GM19455 (cell line): ENCODE measurements around the gene CMSS1.

ENCODE experiments used
- ATAC-seq: cut with Tn5 transposase; IDR thresholded peaks from one replicate; pipeline ENCODE4 v1.9.1; 2021; ENCODE audit not compliant: unreplicated experiment

CMSS1 gene

GRCh38 chr3:99982650-99983049 lies 165.0 kb downstream of the CMSS1 start:
- no peak for ATAC-seq

GRCh38 chr3:99984139-99984538 lies 166.5 kb downstream of the CMSS1 start:
- ATAC-seq, result no peak

DNA sequence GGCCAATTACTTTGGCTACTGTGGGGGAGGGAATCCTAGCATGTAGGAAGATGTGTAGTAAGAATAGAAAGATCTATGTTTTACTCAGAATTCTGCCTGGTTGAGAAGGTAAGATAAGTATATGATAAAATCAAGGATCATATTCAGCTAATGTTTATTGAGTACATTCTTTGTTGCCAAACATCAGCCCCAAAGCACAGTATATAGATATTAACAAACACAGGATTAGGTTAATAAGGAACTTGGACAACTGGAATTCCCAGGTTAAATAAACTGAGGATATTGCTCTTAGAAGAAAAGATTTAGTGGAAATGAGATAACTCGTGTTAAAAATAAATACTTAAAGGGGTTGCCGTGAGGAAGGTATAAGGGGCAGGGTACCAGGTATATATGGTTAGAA lies 167.0 kb downstream of the CMSS1 start:
- ATAC-seq, result no peak

GRCh38 chr3:99990179-99990578 lies 172.5 kb downstream of the CMSS1 start:
- no peak for ATAC-seq

DNA sequence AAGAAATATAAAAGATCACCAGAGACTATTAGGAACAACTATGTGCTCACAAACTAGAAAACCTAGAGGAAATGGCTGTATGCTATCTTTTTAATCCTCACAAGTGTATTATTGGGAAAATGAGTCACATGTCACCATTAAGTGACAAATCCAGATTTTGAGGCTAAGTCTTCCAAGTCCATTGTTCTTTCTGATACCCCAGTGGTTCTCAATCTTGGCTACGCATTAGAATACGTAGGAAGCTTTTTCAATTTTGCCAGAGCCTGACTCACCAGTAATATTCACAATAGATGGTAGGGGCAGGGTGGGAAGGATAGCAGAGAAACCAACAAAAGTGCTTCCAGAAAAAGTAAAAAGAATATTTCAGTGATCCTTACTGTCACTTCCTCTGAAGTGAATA lies 179.6 kb downstream of the CMSS1 start:
- ATAC-seq, result no peak

GRCh38 chr3:99999536-99999935 lies 181.9 kb downstream of the CMSS1 start:
- ATAC-seq, result no peak

GRCh38 chr3:100001083-100001482 lies 183.4 kb downstream of the CMSS1 start:
- ATAC-seq, result no peak

GRCh38 chr3:100001526-100002270 lies 184.0 kb downstream of the CMSS1 start:
- ATAC-seq, result no peak

GRCh38 chr3:100002599-100003350 lies 185.1 kb downstream of the CMSS1 start:
- no peak for ATAC-seq

GRCh38 chr3:100003609-100004503 lies 186.2 kb downstream of the CMSS1 start:
- ATAC-seq, result no peak

DNA sequence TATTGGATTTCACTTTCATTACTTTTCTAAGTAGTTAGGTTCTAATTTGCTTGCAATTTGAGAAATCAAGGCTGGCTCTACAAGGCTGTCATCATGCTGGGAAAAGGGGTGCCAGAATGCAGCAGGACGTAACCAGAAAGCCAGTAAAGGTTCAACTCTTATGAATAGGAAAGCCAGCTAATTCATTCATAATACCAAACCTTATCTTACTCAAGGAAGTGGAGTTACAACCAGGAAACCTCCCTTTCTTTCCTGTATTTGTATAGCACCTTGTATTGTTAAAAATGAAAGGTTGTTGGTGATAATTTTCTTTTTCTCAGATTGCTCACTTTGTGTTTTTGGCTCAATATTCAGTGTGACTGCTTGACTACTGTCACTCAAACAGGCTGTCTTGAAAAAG lies 187.3 kb downstream of the CMSS1 start:
- ATAC-seq, result no peak

DNA sequence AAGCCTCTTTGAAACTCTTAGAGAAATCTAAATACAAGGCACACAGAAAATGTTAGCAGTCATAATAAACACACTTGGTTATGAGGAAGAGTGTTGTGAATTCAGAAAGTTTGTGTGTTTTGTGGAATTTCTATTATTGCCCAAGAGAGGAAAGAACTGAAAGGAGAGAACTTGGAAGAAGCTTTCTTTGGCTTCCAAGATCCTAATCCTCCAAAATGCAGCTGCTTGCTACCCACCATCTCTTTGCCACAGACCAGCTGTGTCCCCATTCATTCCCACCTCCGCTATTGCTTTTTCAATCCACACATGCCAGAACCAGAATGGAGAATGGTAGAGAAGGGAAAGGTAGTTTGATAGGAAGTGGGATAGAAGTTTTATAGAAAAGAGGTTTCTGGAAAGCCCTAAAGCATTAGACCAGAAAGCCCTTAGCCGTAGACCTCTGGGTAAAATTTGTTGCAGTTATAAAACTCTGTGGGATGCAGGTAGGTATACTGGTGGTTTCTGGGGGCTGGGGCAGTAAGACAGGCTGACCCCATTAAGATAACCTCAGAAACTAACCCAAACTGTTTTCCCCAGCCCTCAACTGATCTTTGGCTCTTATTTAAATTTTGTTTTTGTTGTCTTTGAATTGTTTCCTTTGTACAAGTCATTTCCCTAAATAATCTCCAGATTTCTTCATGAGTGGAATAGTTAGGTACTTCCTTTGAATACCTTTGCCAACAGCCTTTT lies 188.2 kb downstream of the CMSS1 start:
- no peak for ATAC-seq

DNA sequence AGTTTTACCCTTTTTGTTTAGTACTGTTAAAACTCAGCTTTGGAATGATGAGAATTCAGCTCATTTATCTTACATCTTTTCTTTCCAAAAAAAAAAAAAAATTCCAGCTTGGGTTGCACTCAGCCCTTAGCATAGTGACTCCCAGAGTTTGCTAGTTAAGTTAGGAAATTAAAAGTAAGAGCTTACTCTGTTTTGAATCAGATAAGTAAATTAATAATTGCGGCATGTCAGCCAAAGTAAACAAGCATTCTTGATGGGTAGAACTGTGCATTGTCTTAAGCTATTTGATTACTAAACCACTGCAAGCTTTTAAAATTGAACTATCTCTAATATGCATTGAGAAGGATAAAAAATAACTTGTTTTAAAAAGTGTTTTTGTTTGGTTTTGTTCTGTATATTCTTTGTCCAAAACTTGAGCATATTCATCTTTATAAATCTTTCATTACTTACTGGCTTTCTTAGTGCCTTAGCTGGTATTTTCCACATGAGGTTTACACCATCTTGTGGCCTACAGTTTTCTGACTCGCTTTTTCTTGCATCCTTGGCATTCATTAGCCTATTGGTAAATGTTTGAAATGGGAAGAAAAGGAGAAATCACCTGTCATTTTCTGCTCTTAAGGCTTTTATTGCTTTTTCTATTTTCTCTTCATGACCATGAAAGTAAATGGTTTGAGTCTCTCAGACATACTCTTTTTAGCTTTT lies 189.1 kb downstream of the CMSS1 start:
- no peak for ATAC-seq

DNA sequence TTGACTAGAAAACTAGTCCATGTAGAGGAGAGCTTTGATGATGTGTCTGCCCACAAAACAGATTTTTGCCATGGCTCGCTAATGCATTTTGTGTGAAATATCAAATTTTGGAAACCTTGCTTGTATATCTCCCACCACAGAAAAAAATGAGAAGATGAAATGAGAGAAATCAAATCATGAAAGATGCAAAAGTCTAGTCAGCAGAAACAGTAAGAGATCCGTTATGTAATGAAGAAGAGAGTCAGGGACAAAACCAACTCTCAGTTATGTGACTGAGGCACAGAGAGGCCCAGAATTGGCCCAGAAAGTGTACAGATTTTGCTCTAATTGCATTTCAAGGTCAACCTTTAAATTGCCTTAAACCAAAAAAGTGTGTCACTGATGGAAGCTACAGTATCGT lies 189.7 kb downstream of the CMSS1 start:
- ATAC-seq, result no peak

DNA sequence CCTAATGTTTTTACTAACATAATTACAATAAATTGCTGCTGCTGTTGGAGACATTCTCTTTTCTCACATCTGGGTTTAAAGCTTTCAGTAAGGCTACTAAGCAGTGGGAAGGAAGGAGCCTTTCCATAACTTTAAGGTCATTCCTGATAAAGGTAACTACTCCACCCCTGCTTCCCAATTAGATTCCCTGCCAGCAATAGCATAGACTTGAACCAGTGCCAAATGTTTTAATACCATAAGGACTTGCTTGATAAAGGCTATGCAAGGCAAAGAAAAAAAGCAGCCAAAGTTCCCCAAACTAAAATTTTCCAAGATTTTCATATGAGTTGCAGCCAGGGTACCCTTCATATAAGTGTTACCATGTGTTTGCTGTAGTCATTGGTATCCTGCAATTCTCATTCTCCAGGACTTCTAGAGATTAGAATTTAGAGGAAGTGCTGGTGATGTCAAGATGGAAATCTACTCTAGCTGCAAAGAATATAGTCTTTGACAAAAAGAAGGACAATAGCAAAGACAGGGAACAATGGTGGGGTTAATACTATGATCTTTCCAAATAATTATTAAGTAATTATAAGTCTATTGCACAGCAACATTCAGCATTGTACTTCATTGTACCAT lies 190.5 kb downstream of the CMSS1 start:
- no peak for ATAC-seq

GRCh38 chr3:100009276-100010086 lies 191.8 kb downstream of the CMSS1 start:
- no peak for ATAC-seq

- ATAC-seq, result no peak
These were observed 192.4 kb downstream of the CMSS1 start for GRCh38 chr3:100010087-100010417.

- no peak for ATAC-seq
These were observed 201.1 kb downstream of the CMSS1 start for GRCh38 chr3:100018806-100019205.

GRCh38 chr3:100019719-100020118 lies 202.1 kb downstream of the CMSS1 start:
- ATAC-seq, result no peak
